GM12878 (cell line): Measurements from ENCODE around the gene NPLOC4. TPM values are rescaled to one million over a fixed set of nuclear protein-coding genes. Genes with fewer than 3 reads are reported as not detected.

Experiments used
- ATAC-seq: fragments of 200-7000 bp; cut with Tn5 transposase; 3 replicates; pipeline ENCODE4 v1.9.1; 2020; ENCODE audit warnings: mild to moderate bottlenecking, moderate library complexity
- BruUV-seq: library from RNA; stranded (reverse); fragments of 400-500 nt; replicated peaks from 2 replicates; lab custom pipeline; 2021; lab: Mats Ljungman, UMichigan
- CTCF ChIA-PET: fragments of 300-600 bp; sonication (Branson Sonifier 250); formaldehyde crosslinking; extraction: SDS; loops from one replicate; lab custom pipeline; 2021; ENCODE audit warnings: inconsistent platforms; lab: Yijun Ruan, JAX
- POLR2A ChIA-PET: fragments of 350-600 bp; formaldehyde crosslinking; extraction: SDS; loops from one replicate; lab custom pipeline; 2021; ENCODE audit warnings: inconsistent platforms; lab: Charles Lee
- RAD21 ChIA-PET: fragments of 300-600 bp; sonication (Branson Sonifier 250); formaldehyde crosslinking; loops from one replicate; lab custom pipeline; 2023; ENCODE audit warnings: antibody characterized with exemption; ENCODE audit not compliant: unreplicated experiment; lab: Charles Lee
- SMC1A ChIA-PET: fragments of 300-600 bp; sonication (Branson Sonifier 250); formaldehyde crosslinking; loops from one replicate; lab custom pipeline; 2023; ENCODE audit not compliant: unreplicated experiment, uncharacterized antibody; lab: Charles Lee
- DNase-seq: peaks from one replicate; pipeline ENCODE4 v3.0.0-alpha.2; 2011; ENCODE audit warnings: low read depth, low spot score
- FAIRE-seq: peaks from 3 replicates; lab custom pipeline; 2011; peaks lifted over from hg19 to GRCh38; lab: Jason Lieb, UNC
- H2AFZ ChIP-seq: 2 replicates; pipeline ENCODE4 v1.6.0; 2011; ENCODE audit warnings: low read depth, low read length, control low read depth; ENCODE audit not compliant: control insufficient read depth
- H3K27ac ChIP-seq: 2 replicates; pipeline ENCODE4 v1.5.1; 2011; ENCODE audit warnings: control low read depth; ENCODE audit not compliant: control insufficient read depth, insufficient read depth
- H3K27me3 ChIP-seq, 2 experiments: replicated peaks in 1 of 2; 2 replicates each; pipeline versions ENCODE4 v1.6.0 to v1.6.1; 2011; ENCODE audit warnings: low read length in 1 of 2; ENCODE audit not compliant: control insufficient read depth in 2 of 2, insufficient read depth in 2 of 2
- H3K36me3 ChIP-seq, 2 experiments: 2 replicates each; pipeline ENCODE4 v1.5.1; 2011; ENCODE audit warnings: low read length in 1 of 2; ENCODE audit not compliant: control insufficient read depth in 2 of 2, insufficient read depth in 2 of 2
- H3K4me1 ChIP-seq: 2 replicates; pipeline ENCODE4 v1.6.1; 2011; ENCODE audit warnings: mild to moderate bottlenecking, low read length, moderate library complexity, mixed read lengths; ENCODE audit not compliant: control insufficient read depth, insufficient read depth
- H3K4me2 ChIP-seq: 2 replicates; pipeline ENCODE4 v1.6.0; 2011; ENCODE audit warnings: control low read depth; ENCODE audit not compliant: control insufficient read depth, insufficient read depth
- H3K4me3 ChIP-seq: fragments of 200-600 bp; sonication (generic); 2 replicates; pipeline ENCODE4 v1.5.1; 2016
- H3K79me2 ChIP-seq: 2 replicates; pipeline ENCODE4 v1.6.0; 2011; ENCODE audit warnings: low read length; ENCODE audit not compliant: control insufficient read depth, insufficient read depth
- H3K9ac ChIP-seq: 2 replicates; pipeline ENCODE4 v1.8.0; 2011; ENCODE audit warnings: low read length, control low read depth, mixed read lengths; ENCODE audit not compliant: control insufficient read depth, insufficient read depth
- H3K9me3 ChIP-seq: replicated peaks from 3 replicates; pipeline ENCODE4 v1.5.1; 2011; ENCODE audit warnings: mild to moderate bottlenecking, low read length; ENCODE audit not compliant: control insufficient read depth, insufficient read depth
- H4K20me1 ChIP-seq: 2 replicates; pipeline ENCODE4 v1.6.0; 2011; ENCODE audit not compliant: control insufficient read depth, insufficient read depth
- ATF3 ChIP-seq: IDR thresholded peaks from 2 replicates; pipeline ENCODE4 v1.6.1; 2011; ENCODE audit warnings: low read depth, mild to moderate bottlenecking, low read length, moderate library complexity, borderline replicate concordance; ENCODE audit errors: extremely low read depth
- BMI1 ChIP-seq: fragments of 450-650 bp; IDR thresholded peaks from 2 replicates; pipeline ENCODE4 v1.6.1; 2016; ENCODE audit warnings: mild to moderate bottlenecking, moderate library complexity, borderline replicate concordance
- LARP7 ChIP-seq: fragments of 450-650 bp; IDR thresholded peaks from 2 replicates; pipeline ENCODE4 v1.6.1; 2017; ENCODE audit warnings: mild to moderate bottlenecking
- MEF2A ChIP-seq: IDR thresholded peaks from 2 replicates; pipeline ENCODE4 v1.6.1; 2011; ENCODE audit warnings: low read depth, mild to moderate bottlenecking, low read length, moderate library complexity; ENCODE audit not compliant: insufficient read depth
- ZSCAN29 ChIP-seq: fragments of 450-650 bp; IDR thresholded peaks from 2 replicates; pipeline ENCODE4 v1.6.1; 2017; ENCODE audit warnings: mild to moderate bottlenecking, moderate library complexity
- WGBS: methylation state at CpG from one replicate; pipeline ENCODE4 v1.1.6; 2016; ENCODE audit warnings: low lambda C conversion rate; ENCODE audit not compliant: insufficient replicate concordance, insufficient coverage; ENCODE audit errors: missing lambda C conversion rate; 5-methylcytosine and 5-hydroxymethylcytosine counted together
- in situ Hi-C: fragments of 300-500 bp; cut with MboI; formaldehyde crosslinking; loops from 9 replicates; pipeline ENCODE4 v1.14.3; 2018; ENCODE audit warnings: mixed read lengths
- intact Hi-C: fragments of 100-400 bp; cut with micrococcal nuclease; formaldehyde crosslinking; loops from one replicate; pipeline ENCODE4 v1.14.2; 2022; ENCODE audit not compliant: unreplicated experiment
- polyA plus RNA-seq, 11 experiments: library from polyadenylated mRNA; depleted of rRNA in 4 of 11; unstranded in 6 of 11; stranded (reverse) in 5 of 11; fragments of >200 nt; fragmentation: Nextera tagmentation in 4 of 11; fragmentation: Illumina TruSeq in 1 of 11; extraction: Ambion mirVana in 4 of 11; extraction: Trizol in 1 of 11; gene quantifications; 1 replicate in 1 of 11; 2 replicates in 10 of 11; pipeline versions ENCODE4 v1.2.1 to v1.2.3, GENCODE V29; 2011 to 2016; ENCODE audit warnings: inconsistent platforms in 2 of 11, missing spikeins in 2 of 11, low read depth in 1 of 11
- total RNA-seq, 4 experiments: library from RNA; depleted of rRNA in 3 of 4; stranded (reverse); fragments of >200 nt in 3 of 4; fragmentation: Illumina TruSeq in 1 of 4; extraction: Trizol in 1 of 4; gene quantifications; 2 replicates each; pipeline versions ENCODE4 v1.2.1 to v1.2.3, GENCODE V29; 2013 to 2021
- TF ChIP-seq, protein P1 (sequence below): fragments of 450-650 bp; IDR thresholded peaks from 2 replicates; pipeline ENCODE4 v1.6.1; 2017; ENCODE audit warnings: low read depth, mild to moderate bottlenecking, moderate library complexity

NPLOC4 gene
- total and polyA plus RNA-seq, 10 of the 15 experiments (the other 5 are each of a cell fraction or from before 2014, with no cell fraction given), result 1.5 to 83.7 (median 45.8) TPM

GRCh38 chr17:81652906-81653771 lies 16.2 kb upstream of the NPLOC4 start:
- Histone ChIP-seq H2AFZ (peak overlapping the region; percentile 53), H3K27me3 (no peaks in the 10 kb centered on the region; a peak in 2 of 4 replicates), H3K79me2 (no peaks in the 10 kb centered on the region), H3K27ac (no peak overlapping the region), H3K4me2 (peak overlapping the region; percentile 73), H3K4me3 (peak overlapping the region; percentile 61)
- SMC1A ChIA-PET, result no interaction called here
- CTCF ChIA-PET, result no interaction called here
- DNase-seq, result no peak
- no peak for FAIRE-seq
- TF ChIP-seq, protein P1, sequence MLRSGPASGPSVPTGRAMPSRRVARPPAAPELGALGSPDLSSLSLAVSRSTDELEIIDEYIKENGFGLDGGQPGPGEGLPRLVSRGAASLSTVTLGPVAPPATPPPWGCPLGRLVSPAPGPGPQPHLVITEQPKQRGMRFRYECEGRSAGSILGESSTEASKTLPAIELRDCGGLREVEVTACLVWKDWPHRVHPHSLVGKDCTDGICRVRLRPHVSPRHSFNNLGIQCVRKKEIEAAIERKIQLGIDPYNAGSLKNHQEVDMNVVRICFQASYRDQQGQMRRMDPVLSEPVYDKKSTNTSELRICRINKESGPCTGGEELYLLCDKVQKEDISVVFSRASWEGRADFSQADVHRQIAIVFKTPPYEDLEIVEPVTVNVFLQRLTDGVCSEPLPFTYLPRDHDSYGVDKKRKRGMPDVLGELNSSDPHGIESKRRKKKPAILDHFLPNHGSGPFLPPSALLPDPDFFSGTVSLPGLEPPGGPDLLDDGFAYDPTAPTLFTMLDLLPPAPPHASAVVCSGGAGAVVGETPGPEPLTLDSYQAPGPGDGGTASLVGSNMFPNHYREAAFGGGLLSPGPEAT, result no peak
- no peak for TF ChIP-seq MEF2A
- no peak for TF ChIP-seq ATF3
- TF ChIP-seq BMI1, result no peak
- peak; percentile 26; the same call in 1 of the 2 replicates for TF ChIP-seq LARP7
- TF ChIP-seq ZSCAN29, result no peak
- TF ChIP-seq, all 136 proteins: peak for 1
- Histone ChIP-seq H3K9ac (peak overlapping the region; percentile 32; the same call in 1 of the 2 replicates), H3K4me1 (peaks cover 8% of the 10 kb centered on the region; the same call in 1 of the 2 replicates), H3K36me3 (no peaks in the 10 kb centered on the region), H4K20me1 (no peaks in the 10 kb centered on the region), H3K9me3 (peaks cover 6% of the 10 kb centered on the region; the same call in 2 of the 3 replicates)
- ATAC-seq, result peak; percentile 84
- RAD21 ChIA-PET, result no interaction called here
- WGBS, result 22% methylated on average over 25 of the region's 27 CpGs
- POLR2A ChIA-PET, result no interaction called here
- in situ Hi-C loops, result no loop called here
- BruUV-seq, result no TSS peak
- intact Hi-C loops, result no loop called here
